Fibroblast of skin of scalp (primary cell): Measurements from ENCODE around the gene SMCHD1.
"Not testable (repeated sequence)": the region's sequence is repeated elsewhere in the genome, so short reads cannot be mapped to it uniquely, and the experiment has no call there.

Experiments
- DNase-seq: peaks from one replicate; pipeline ENCODE4 v3.0.0-alpha.2; 2013

Gene SMCHD1

DNA sequence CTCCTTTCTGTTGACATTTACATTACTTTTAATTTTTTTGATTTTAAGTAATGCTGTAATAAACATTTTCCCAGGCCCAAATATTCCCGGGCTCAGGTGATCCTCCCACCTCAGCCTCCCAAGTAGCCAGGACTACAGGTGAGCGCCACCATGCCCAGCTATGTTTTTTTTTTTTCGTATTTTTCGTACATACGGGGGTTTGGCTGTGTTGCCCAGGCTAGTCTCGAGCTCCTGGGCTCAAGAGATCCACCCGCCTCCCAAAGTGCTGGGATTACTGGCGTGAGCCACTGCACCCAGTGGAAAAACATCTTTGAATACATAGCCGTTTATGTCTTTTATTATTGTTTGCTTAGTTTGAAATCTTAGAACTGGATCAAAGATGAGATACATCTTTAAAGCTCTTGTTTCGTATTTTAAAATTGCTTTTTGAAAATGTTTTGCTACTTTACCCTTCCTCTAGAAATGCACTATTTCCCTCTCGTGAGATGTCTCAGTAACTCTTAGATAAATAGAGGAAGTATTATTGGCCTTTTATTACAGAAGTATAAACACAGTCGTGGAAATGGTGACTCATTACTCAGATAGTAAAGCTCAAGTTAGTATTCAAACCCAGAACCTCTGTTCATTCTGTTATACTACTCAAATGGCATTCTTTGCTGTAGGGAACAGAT lies 2.4 kb downstream of the SMCHD1 start:
- peak; percentile 62 for DNase-seq

DNA sequence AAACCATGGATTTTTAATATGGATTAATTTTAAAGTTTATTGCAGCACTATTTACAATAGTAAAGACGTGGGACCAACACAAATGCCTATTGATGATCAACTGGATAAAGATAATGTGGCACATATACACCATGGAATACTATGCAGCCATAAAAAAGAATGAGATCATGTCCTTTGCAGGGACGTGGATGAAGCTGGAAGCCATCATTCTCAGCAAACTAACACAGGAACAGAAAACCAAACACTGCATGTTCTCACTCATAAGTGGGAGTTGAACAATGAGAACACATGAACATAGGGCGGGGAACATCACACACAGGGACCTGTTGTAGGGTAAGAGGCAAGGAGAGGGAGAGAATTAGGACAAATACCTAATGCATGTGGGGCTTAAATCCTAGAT lies 5.3 kb downstream of the SMCHD1 start:
- not testable (repeated sequence) for DNase-seq

DNA sequence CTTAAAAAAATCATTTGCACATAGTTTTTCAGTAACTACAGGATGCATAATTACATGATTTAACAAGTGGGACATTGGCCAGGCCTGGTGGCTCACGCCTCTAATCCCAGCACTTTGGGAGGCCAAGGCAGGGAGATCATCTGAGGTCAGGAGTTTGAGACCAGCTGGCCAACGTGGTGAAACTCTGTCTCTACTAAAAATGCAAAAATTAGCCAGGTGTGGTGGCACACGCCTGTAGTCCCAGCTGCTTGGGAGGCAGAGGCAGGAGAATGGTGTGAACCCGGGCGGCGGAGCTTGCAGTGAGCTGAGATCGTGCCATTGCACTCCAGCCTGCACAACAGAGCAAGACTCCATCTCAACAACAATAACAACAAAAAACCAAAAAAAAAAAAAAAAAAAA lies 6.8 kb downstream of the SMCHD1 start:
- DNase-seq = not testable (repeated sequence)

DNA sequence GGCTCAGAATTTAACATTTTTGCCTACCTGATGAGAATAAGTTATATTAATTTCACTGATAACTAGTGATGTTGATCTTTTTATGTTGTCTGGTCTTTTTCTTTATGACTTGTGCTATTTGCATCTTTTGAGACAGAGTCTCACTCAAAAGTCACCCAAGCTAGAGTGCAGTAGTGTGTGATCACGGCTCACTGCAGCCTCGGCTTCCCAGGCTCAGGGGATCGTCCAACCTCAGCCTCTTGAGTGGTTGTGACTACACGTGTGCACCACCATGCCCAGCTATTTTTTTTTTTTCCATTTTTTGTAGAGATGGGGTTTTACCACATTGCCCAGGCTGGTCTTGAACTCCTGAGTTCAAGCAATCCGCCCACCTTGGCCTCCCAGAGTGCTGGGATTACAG lies 7.5 kb downstream of the SMCHD1 start:
- no peak for DNase-seq

DNA sequence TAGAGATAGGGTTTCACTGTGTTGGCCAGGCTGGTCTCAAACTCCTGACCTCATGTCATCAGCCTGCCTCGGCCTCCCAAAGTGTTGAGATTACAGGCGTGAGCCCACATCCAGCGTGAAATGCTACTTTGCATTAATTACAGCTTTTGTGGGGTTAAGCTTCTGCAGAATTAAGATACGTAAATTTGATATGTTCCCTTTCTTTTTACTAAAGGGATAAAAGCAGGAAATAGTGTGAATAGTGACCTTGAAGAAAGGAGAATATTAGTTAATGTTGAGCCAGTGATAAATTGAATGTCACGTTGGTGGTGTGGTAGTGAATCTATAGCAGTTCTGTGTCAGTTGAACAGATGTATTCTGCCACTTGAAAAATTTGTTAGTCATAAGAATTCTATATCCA lies 16.9 kb downstream of the SMCHD1 start:
- no peak for DNase-seq

DNA sequence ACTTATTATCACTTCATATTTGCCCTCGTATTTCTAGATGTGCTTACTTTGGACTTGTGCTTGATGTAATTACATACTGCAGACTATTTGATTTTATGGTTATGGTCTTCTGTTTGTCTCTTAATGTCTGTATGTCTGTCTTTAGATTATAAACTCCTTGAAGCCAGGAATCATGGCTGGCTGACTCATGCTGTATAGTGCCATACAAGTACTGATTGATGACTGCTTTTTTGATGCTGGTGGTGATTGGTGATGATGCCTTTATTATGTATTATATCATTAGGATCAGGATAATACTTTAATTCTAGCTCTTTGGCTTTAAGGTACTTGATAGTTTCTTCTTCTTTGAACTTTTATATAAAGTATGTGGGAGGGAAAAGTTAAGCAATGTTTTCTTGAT lies 17.3 kb downstream of the SMCHD1 start:
- no peak for DNase-seq

DNA sequence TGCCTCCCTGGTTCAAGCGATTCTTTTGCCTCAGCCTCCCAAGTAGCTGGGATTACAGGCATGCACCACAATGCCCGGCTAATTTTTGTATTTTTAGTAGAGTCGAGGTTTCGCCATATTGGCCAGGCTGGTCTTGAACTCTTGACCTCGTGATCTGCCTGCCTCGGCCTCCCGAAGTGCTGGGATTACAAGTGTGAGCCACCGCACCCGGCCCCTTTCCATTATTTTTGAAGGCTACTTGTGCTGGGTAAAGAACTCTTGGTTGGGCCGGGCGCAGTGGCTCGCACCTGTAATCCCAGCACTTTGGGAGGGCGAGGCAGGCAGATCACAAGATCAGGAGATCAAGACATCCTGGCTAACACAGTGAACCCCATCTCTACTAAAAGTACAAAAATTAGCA lies 23.4 kb downstream of the SMCHD1 start:
- DNase-seq = not testable (repeated sequence)

DNA sequence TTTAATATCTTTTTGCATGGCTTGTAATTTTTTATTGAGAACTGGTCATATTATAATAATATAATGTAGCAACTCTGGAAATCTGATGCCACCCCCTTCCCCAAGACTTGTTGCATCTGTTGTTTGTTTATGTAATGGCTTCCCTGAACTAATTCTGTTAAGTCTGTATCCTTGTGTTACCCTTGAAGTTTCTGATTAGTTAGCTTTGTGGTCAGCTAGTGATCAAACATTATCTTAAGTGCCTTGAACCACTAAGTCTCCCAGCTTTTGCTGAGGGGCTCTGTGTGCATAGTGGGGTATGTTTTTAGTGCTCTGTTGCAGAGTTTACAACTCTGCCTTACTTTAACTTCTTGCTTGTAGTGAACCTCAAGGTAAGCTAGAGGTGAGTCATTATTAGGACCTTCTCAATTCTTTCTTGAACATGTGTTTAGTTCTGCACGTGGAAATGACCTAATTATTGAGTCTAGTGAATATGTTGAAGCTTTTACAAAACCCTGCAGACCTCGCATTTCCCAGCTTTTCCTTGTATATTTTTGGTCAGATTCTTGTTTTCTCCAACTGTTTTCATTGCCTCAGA lies 24.8 kb downstream of the SMCHD1 start:
- no peak for DNase-seq

DNA sequence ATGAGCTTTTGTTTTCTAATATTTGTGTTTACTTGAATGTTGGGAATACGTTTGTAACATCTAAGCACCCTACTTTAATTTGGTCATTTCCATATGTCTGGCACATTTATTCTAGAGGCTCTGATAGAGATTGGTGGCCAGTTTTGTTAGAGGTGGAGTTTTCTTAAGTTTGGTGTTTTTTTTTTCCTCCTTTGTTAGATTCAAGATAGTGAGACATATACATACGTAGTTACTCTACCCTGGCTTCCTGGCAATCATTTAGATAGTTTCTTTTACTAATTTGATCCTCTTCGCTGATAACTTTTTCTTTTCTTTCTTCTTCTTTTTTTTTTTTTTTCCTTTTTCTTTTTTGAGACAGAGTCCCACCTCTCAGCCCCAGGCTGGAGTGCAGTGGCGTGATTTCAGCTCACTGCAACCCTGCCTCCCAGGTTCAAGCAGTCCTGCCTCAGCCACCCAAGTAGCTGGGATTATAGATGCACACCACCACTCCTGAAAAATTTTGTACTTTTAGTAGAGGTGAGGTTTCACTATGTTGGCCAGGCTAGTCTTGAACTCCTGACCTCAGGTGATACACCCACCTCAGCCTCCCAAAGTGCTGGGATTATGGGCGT lies 26.6 kb downstream of the SMCHD1 start:
- DNase-seq = no peak

DNA sequence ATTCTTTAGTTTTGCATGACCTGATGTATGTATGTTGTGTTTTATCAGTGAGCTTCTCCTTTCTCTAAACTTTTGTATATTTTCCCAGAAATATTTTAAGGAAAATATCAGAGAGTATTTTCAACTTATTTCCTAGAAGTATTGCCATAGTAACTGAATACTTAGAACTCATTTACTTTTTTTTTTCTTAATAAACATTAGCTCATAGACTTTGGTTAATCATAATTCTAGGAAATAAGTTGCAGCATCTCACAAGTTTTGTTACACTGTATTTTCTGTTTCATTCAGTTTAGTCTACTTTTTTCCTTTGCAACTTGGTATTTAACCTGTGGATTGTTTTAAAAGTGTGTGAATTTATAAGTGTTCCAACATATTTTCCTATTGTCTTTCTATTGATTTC lies 27.5 kb downstream of the SMCHD1 start:
- DNase-seq = no peak

DNA sequence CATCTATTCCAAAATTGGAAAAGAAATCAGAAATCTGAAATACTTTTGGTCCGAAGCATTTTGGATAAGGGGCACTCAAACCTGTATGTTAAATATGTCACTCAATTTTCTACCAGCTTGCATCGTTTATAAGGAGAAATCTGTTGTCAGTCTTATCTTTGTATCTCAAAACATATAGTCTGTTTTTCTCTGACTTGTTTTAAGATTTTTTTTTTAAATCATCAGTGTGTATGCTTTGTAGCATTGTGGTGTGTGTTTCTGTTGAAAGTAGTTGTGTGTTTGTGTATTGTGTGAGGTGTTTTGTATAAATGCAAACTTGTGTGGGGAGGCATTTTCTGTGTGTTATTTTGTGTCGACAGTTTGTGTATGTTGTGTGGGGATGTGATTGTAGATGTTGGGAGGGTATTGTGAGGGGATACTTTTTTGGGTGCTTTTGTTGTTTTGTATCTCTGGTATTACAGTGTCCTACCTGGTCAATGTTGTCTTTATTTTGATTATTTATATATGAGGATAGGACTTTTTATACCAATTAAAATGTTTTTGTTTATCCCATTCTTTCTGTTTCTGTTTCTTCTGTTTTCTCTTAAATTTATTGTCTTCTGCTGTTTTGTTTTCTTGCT lies 30.9 kb downstream of the SMCHD1 start:
- DNase-seq = peak; percentile 7

DNA sequence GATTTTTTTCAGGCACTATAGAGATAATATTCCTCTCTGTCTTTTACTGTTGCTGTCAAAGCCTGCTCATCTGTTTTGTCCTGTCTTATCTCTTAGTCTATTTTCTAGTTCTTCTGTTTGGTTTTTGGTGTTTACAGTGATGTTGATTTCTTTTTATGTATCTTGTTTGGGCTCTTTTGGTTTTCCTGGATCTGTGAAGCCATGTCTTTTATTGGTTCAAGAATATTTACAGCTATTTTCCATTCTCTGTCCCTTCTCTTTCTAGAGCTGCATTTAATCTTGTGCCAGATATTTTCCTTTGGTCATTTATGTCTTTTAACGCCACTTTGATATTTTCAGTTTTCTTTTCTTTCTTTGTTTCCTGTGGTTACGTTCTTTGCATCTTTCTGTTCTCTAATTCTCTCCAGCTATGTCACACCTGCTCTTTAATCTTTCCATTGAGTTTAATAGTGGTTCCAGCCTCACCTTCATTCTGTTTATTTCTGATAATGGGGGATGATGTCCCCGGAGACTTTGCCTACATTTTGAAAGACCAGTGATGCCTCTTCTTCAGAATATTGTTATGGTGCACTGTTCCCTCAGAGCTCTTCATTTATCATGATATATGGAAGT lies 32.0 kb downstream of the SMCHD1 start:
- no peak for DNase-seq

DNA sequence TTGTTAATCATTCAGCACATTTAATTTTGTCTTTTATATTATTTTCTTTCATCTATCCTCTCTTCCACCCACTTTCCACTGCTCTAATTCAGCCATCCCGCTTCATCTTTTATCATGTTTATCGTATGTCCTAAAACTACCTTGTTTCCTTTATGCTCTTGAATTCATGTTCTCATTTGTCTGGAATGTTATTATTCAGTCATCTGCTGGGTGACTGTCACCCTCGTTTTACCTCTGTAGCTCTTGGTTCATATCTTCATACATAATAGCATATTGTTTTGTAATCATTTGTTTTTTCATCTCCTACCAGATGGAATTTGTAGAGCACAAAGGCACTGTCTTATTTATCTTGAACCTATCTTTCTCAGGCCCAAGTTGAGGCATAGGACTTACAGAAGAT lies 37.0 kb downstream of the SMCHD1 start:
- no peak for DNase-seq

DNA sequence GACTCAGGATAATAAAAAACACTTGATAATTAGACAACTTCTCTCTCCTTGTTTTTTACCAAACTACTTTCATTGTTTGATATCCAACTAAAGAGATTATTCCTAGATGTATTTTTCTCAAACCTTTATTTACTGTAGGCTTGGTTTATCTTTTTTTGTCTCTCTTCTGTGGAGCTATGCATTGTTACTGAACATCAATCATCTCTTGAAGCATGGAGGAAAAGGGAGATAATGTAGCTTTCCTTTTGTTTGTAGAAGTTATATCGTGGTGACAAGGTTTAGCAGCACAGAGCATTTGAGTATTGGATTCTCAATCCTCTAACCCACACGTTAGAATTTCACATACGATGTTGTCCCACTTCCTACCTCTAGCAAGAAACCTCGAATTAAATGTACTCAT lies 41.7 kb downstream of the SMCHD1 start:
- DNase-seq = no peak

DNA sequence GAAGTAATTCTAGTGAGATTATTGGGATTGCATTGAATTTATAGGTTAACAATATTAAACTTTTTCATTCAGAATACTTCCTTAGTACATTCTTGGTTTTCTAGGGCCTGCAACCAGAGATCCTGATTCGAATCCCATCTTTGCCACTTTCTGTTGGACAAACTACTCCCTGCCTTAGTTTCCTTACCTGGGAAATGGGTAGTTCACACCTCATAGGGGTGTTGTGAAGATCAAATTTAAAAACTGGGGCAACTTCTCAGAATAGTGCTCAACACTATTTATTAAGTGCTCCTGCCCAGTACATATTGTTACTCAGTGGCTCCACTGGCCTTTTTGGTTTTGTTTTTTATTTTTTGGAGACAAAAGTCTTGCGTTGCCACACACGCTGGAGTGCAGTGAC lies 43.5 kb downstream of the SMCHD1 start:
- no peak for DNase-seq

DNA sequence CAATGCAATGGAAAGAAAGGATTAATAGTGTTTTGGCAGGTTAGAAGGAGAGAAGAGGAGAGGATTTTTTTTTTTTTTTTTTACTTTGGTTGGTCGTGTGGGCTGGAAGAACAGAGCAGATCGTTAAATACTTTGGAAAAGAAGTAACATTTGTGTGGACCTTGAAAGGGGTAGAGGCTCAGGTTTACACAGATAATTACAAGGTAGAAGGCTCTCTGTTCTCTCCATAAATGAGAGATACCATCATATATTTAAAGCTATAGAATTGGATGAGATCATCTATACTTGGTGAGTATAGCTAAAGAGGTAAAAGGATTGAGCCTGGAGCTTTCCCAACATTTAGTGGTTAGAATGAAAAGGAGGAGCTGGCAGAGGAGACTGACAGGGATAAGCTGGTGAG lies 49.0 kb downstream of the SMCHD1 start:
- DNase-seq = peak; percentile 2

DNA sequence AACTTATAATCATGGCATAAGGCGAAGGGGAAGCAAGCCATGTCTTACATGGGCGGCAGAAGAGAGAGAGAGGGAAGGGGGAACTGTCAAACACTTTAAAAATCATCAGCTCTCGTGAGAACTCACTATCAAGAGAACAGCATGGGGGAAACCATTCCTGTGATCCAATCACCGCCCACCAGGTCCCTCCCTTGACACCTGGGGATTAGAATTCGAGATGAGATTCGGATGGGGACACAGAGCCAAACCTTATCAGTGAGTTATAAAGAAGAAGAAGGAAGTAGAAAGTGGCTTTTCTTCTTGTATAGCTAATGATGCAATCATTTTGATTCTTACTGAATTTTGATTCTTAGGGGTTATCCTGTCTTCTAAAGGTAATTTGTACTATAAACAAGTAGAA lies 51.4 kb downstream of the SMCHD1 start:
- peak; percentile 9 for DNase-seq

DNA sequence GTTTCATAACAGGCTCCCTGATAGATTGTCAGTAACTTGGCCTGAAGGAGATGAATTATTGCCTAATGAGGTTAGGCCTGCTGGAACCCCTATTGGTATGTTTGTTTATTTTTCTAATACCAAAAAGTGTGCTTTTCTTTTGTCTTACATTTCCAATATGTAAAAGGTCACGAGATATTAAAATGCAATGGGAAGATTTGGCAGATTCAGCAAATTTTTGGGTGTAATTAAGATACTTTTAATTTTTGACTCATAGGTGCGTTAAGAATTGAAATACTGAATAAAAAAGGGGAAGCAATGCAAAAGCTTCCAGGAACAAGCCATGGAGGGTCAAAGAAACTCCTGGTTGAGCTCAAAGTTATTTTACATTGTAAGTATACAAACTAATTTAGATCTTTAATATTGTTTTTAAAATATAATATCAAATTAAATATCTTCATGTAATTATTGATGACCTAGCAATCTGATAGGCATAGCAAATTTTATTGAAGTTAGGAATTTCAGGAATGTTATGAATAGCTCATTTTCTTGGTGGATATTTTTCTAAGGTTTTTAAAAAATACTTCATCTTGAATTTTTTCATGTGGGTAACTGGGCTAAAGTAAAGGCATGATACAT lies 52.1 kb downstream of the SMCHD1 start:
- peak; percentile 17 for DNase-seq

DNA sequence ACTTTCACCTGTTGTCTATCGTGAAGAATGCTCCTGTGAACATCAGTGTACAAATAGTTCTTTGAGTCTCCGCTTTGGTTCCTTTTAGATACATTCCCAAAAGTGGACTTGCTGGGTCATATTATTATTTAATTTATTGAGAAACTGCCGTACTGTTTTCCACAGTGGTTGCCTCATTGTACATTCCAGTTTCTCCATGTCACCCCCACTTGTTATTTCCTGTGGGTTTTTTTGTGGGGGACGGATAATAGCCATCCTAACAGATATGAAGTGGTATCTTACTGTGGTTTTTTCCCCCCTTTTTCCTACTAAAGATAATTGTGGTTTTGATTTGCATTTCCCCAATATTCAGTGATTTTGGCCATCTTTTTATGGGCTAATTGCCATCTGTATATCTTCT lies 53.8 kb downstream of the SMCHD1 start:
- peak; percentile 1 for DNase-seq

DNA sequence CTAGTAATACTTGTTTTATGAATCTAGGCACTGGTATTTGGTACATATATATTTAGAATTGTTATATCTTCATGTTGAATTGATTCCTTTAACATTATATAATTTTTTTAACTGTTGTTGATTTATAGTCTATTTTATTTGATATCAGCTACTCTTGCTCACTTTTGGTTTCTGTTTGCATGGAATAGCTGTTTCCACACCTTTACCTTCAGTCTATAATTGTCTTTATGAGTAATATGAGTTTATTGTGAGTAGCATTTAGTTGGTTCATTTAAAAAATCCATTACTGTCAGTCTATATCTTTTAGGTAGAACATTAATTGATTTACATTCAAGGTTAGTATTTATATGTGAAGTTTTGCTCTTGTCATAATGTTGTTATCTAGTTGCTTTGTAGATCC lies 58.6 kb downstream of the SMCHD1 start:
- DNase-seq = no peak

DNA sequence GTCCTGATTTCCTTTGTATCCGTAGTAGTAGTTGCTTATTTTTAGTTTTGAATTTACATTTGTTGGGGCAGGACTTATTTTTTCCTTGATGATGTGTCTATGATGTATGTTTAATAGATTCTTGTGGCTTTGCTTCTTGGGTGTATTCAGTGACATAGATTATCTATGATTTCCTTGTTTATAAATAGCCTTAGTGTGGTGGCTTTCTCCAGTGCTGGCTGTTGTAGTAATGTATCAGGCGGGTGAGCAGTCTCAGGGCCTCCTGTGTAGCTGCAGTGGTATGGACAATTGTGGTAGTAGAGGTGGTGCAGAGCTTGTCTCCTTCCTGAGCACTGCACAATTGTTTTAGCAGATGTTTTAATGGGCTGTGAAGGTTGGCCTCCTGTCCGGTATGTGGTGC lies 60.5 kb downstream of the SMCHD1 start:
- peak; percentile 32 for DNase-seq

DNA sequence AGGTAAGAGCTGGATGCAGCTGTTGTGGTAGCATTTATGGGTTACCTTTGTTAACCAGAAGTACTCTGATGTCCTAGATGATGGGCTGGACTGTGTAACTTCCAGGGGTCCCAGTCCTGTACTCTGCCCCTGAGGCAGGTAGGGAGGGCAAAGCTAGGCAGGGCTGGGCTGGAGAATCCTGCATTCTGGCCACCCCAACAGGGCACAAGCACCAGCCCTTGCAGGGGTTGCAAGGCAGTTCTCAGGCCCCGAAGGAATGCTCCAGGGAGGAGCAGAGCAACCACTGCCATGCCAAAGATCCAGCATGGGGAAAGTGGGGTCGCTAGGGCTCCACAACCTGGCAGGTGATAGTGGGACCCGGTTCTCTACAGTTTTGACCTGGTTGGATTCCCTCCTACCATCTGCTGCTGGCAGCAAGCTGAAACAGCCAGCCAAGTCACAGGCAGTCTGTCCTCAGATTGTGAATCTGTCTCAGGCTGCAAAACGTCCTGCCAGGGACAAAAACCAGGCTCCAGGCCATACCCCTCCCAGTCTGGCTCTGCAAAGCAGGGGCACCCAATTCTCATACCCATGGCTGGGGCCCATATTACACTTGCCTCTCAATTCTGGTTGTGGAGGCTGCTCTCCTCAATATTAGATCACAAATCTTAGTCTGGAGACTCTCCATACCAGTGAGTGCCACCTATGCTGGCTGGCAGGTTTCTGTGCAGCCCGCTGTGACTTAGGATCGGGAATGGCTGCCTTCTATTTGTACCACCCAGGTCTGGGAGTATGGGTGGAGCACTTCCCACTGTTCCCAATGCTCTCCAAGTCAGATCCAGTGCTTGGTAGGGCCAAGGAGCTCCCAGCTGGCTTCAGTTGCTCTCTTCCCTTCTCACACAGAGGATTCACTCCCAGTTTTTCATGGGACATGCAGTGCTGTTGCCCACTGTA lies 61.1 kb downstream of the SMCHD1 start:
- DNase-seq = no peak
